ENCODE measurements around the gene APH1A. TPM values are rescaled to one million over a fixed set of nuclear protein-coding genes. Genes with fewer than 3 reads are reported as not detected.

Gene APH1A
- total and polyA plus RNA-seq, 9 of the 15 experiments (the other 6 are each of a cell fraction or from before 2014, with no cell fraction given): 5.6 to 123 (median 77.0) TPM

GRCh38 chr1:150293433-150294253 is 24.8 kb upstream of the APH1A start, which contains the start of gene MRPS21 (continued):
- TF ChIP-seq MTF1 (CRISPR knock-in tag; IDR thresholded peaks at IDR 0.05; ENCODE audit: borderline replicate concordance) (no peak), EHMT2 (IDR thresholded peaks at IDR 0.05) (no peak), SIX5 (IDR thresholded peaks at IDR 0.05; ENCODE audit: borderline replicate concordance in 1 of 2, insufficient read depth in 1 of 2, low read depth in 1 of 2, low read length in 2 of 2) (no peak), POU5F1 (IDR thresholded peaks at IDR 0.05; ENCODE audit: borderline replicate concordance, low read depth, low read length, partially characterized antibody) (no peak), NFRKB (IDR thresholded peaks at IDR 0.05; ENCODE audit: low read depth) (peak; percentile 75; the same call in 1 of the 2 replicates), KAT8 (IDR thresholded peaks at IDR 0.05; ENCODE audit: low read depth) (no peak), ERF (CRISPR knock-in tag; IDR thresholded peaks at IDR 0.05) (0 out of 2 replicates have a peak, but pooled peaks have one; percentile 24), ZNF740 (CRISPR knock-in tag; IDR thresholded peaks at IDR 0.05) (no peak), ZNF740 (tag; IDR thresholded peaks at IDR 0.05) (no peak), ZNF830 (CRISPR knock-in tag; IDR thresholded peaks at IDR 0.05) (no peak), USF1 (CRISPR knock-in tag; IDR thresholded peaks at IDR 0.05) (no peak), RB1 (IDR thresholded peaks at IDR 0.05; ENCODE audit: low read depth) (peak; percentile 73), SFPQ (IDR thresholded peaks at IDR 0.05; ENCODE audit: low read depth, low read length) (no peak), EGR1 (conservative IDR thresholded peaks at IDR 0.05) (no peak), TFAM (CRISPR knock-in tag; conservative IDR thresholded peaks at IDR 0.05) (no peak), POLR2B (IDR thresholded peaks at IDR 0.05; ENCODE audit: low read depth, partially characterized antibody) (peak; percentile 88), ETV1 (tag; conservative IDR thresholded peaks at IDR 0.05; ENCODE audit: low read depth) (peak; percentile 85), ZNF184 (CRISPR knock-in tag; IDR thresholded peaks at IDR 0.05) (no peak), ZNF511 (CRISPR knock-in tag; IDR thresholded peaks at IDR 0.05) (no peak), ZNF347 (CRISPR knock-in tag; IDR thresholded peaks at IDR 0.05; ENCODE audit: low read depth) (no peak), NFXL1 (CRISPR knock-in tag; IDR thresholded peaks at IDR 0.05) (no peak), CHD2 (IDR thresholded peaks at IDR 0.05; ENCODE audit: low read depth, low read length) (no peak), PRMT5 (CRISPR knock-in tag; IDR thresholded peaks at IDR 0.05) (no peak), ZC3H11A (IDR thresholded peaks at IDR 0.05; ENCODE audit: low read depth, low read length) (no peak)

Data from K562 (cell line).